SU-DHL-6 (cell line): ENCODE results near the gene RGS17.

ENCODE experiments used
- EZH2phosphoT487 ChIP-seq: fragments of 200-600 bp; sonication (generic), shearing (Covaris generic); conservative IDR thresholded peaks from 2 replicates; pipeline ENCODE4 v1.6.1; 2018; ENCODE audit warnings: mild to moderate bottlenecking, antibody characterized with exemption, low read length, moderate library complexity, mixed read lengths
- TF ChIP-seq, protein P1 (sequence below): fragments of 200-600 bp; sonication (generic); IDR thresholded peaks from one replicate; pipeline ENCODE4 v1.5.1; 2017; ENCODE audit warnings: antibody characterized with exemption, mild to moderate bottlenecking, low read length, moderate library complexity; ENCODE audit not compliant: insufficient read depth, poor library complexity, severe bottlenecking

DNA sequence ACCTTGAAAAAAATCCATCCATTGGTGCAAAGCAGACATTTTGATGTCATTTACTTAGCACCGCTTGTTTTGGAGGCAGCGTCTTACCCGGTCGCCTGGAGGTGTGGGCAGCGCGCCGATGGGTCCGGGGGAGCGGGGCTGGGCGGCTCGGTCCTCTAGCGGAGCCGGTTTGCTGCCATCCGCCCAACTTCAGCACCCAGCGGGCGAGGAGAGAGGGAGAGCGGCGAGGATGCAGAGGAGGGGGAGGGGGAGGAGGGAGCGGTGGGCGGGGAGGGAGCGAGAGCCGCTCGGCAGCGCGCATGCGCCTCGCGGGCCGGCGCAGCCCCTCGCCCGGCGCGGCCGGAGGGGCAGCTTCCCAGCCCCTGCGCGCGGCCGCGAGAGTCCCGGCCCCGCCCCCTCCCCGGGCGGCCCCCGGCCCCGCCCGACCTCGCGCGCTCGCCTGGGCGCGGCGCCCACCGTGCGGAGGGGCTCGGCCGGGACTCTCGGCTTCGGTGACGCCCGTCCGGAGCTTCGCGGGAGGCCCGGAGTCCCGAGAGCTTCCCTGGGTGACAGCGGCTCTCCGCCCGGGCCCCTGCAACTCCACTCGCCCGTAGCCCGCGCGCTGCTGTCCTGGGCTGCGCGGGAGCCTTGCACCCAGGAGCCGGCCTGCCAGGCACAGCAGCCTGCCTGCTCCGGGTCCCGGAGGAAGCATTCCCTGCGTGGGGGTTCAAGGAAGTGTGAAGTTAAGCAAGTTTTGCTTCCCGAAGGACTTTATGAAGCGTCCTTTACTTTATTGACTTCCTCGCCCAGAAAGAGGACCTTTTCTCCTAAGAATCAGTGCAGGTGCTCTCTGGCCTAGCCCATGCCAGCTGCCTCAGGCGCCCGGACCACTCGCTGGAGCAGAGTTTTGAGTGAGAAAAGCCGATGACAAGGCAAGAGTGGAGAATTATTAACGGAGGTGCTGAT is at the start of gene RGS17:
- TF ChIP-seq, protein P1, sequence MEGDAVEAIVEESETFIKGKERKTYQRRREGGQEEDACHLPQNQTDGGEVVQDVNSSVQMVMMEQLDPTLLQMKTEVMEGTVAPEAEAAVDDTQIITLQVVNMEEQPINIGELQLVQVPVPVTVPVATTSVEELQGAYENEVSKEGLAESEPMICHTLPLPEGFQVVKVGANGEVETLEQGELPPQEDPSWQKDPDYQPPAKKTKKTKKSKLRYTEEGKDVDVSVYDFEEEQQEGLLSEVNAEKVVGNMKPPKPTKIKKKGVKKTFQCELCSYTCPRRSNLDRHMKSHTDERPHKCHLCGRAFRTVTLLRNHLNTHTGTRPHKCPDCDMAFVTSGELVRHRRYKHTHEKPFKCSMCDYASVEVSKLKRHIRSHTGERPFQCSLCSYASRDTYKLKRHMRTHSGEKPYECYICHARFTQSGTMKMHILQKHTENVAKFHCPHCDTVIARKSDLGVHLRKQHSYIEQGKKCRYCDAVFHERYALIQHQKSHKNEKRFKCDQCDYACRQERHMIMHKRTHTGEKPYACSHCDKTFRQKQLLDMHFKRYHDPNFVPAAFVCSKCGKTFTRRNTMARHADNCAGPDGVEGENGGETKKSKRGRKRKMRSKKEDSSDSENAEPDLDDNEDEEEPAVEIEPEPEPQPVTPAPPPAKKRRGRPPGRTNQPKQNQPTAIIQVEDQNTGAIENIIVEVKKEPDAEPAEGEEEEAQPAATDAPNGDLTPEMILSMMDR = no peak
- no peak for TF ChIP-seq EZH2phosphoT487
